H9 (cell line): ENCODE data around the gene OR10G2. TPM values are rescaled to one million over a fixed set of nuclear protein-coding genes. Genes with fewer than 3 reads are reported as not detected.

ENCODE experiments used
- DNase-seq: peaks from one replicate; pipeline ENCODE4 v3.0.0-alpha.2; 2017
- H2AFZ ChIP-seq: one replicate; pipeline ENCODE4 v1.6.1; 2013; ENCODE audit warnings: mild to moderate bottlenecking, low read length, control low read depth, moderate library complexity
- H2AK5ac ChIP-seq: 2 replicates; pipeline ENCODE4 v1.6.1; 2013; ENCODE audit warnings: low read length, control low read depth, mixed read lengths; ENCODE audit not compliant: insufficient read length
- H2BK120ac ChIP-seq: one replicate; pipeline ENCODE4 v1.6.1; 2013; ENCODE audit warnings: low read depth, mild to moderate bottlenecking, low read length, control low read depth, inconsistent platforms; ENCODE audit not compliant: poor library complexity, severe bottlenecking
- H2BK12ac ChIP-seq: 2 replicates; pipeline ENCODE4 v1.6.1; 2013; ENCODE audit warnings: low read length, control low read depth, mixed read lengths, low read depth; ENCODE audit not compliant: insufficient read length
- H2BK15ac ChIP-seq: 2 replicates; pipeline ENCODE4 v1.6.1; 2013; ENCODE audit warnings: low read depth, low read length, control low read depth
- H2BK20ac ChIP-seq: one replicate; pipeline ENCODE4 v1.6.1; 2013; ENCODE audit warnings: low read depth, mild to moderate bottlenecking, low read length, control low read depth, inconsistent platforms; ENCODE audit not compliant: poor library complexity, severe bottlenecking
- H2BK5ac ChIP-seq: 2 replicates; pipeline ENCODE4 v1.6.1; 2013; ENCODE audit warnings: low read length, control low read depth, mixed read lengths; ENCODE audit not compliant: insufficient read length
- H3K14ac ChIP-seq: 2 replicates; pipeline ENCODE4 v1.6.1; 2013; ENCODE audit warnings: low read length, control low read depth; ENCODE audit not compliant: insufficient read depth
- H3K18ac ChIP-seq: 2 replicates; pipeline ENCODE4 v1.6.1; 2013; ENCODE audit warnings: low read depth, mild to moderate bottlenecking, mixed read lengths, low read length, control low read depth; ENCODE audit not compliant: insufficient read length
- H3K23ac ChIP-seq: 2 replicates; pipeline ENCODE4 v1.6.1; 2013; ENCODE audit warnings: low read length, control low read depth, mixed read lengths, low read depth; ENCODE audit not compliant: insufficient read length
- H3K23me2 ChIP-seq: 2 replicates; pipeline ENCODE4 v1.6.1; 2013; ENCODE audit warnings: low read depth, mild to moderate bottlenecking, mixed read lengths, low read length, control low read depth; ENCODE audit not compliant: insufficient read length, poor library complexity, severe bottlenecking
- H3K27ac ChIP-seq: 2 replicates; pipeline ENCODE4 v1.5.1; 2013; ENCODE audit warnings: low read length, control low read depth, mixed read lengths, low read depth; ENCODE audit not compliant: insufficient read length
- H3K27me3 ChIP-seq: 2 replicates; pipeline ENCODE4 v1.6.1; 2013; ENCODE audit warnings: low read length, control low read depth, inconsistent platforms; ENCODE audit not compliant: insufficient read depth
- H3K4ac ChIP-seq: 2 replicates; pipeline ENCODE4 v1.6.1; 2013; ENCODE audit warnings: low read depth, mild to moderate bottlenecking, control low read depth, inconsistent platforms, low read length, moderate library complexity
- H3K4me1 ChIP-seq: 2 replicates; pipeline ENCODE4 v1.6.1; 2013; ENCODE audit warnings: low read length, control low read depth, inconsistent platforms; ENCODE audit not compliant: insufficient read depth
- H3K4me2 ChIP-seq: 2 replicates; pipeline ENCODE4 v1.6.1; 2013; ENCODE audit warnings: low read length, control low read depth, mixed read lengths; ENCODE audit not compliant: insufficient read length, insufficient read depth
- H3K56ac ChIP-seq: 2 replicates; pipeline ENCODE4 v1.6.1; 2013; ENCODE audit warnings: low read depth, mild to moderate bottlenecking, mixed read lengths, low read length, control low read depth; ENCODE audit not compliant: insufficient read length
- H3K79me1 ChIP-seq: 2 replicates; pipeline ENCODE4 v1.6.1; 2013; ENCODE audit warnings: low read depth, mild to moderate bottlenecking, moderate library complexity, low read length, control low read depth, inconsistent platforms; ENCODE audit not compliant: insufficient read depth, poor library complexity, severe bottlenecking
- H3K79me2 ChIP-seq: 2 replicates; pipeline ENCODE4 v1.6.1; 2013; ENCODE audit warnings: low read length, control low read depth, inconsistent platforms; ENCODE audit not compliant: insufficient read depth
- H3K9ac ChIP-seq: 2 replicates; pipeline ENCODE4 v1.6.1; 2013; ENCODE audit warnings: low read length, control low read depth, mixed read lengths; ENCODE audit not compliant: insufficient read length; ENCODE audit errors: extremely low read depth
- H3K9me3 ChIP-seq: one replicate; pipeline ENCODE4 v1.6.1; 2013; ENCODE audit warnings: low read depth, low read length, inconsistent platforms; ENCODE audit not compliant: control insufficient read depth
- H3T11ph ChIP-seq: one replicate; pipeline ENCODE4 v1.6.1; 2013; ENCODE audit warnings: mild to moderate bottlenecking, low read length, control low read depth, inconsistent platforms
- H4K20me1 ChIP-seq: one replicate; pipeline ENCODE4 v1.6.1; 2013; ENCODE audit not compliant: control insufficient read depth, insufficient read length, insufficient read depth
- H4K5ac ChIP-seq: 2 replicates; pipeline ENCODE4 v1.6.1; 2013; ENCODE audit warnings: low read depth, mild to moderate bottlenecking, mixed read lengths, low read length, control low read depth; ENCODE audit not compliant: insufficient read length
- H4K8ac ChIP-seq: replicated peaks from 2 replicates; pipeline ENCODE4 v1.6.1; 2013; ENCODE audit warnings: low read length, control low read depth, mixed read lengths, low read depth; ENCODE audit not compliant: insufficient read length
- H4K91ac ChIP-seq: 2 replicates; pipeline ENCODE4 v1.6.1; 2013; ENCODE audit warnings: low read depth, mild to moderate bottlenecking, moderate library complexity, mixed read lengths, low read length, control low read depth; ENCODE audit not compliant: insufficient read length
- H3K27ac Mint-ChIP-seq, 3 experiments: 2 replicates in 2 of 3; 3 replicates in 1 of 3; pipeline ENCODE4 v1.8.0; 2020 to 2021; ENCODE audit warnings: mixed read lengths in 3 of 3, mild to moderate bottlenecking in 1 of 3, moderate library complexity in 1 of 3
- H3K27me3 Mint-ChIP-seq: 2 replicates; pipeline ENCODE4 v1.8.0; 2021; ENCODE audit warnings: low read depth, mild to moderate bottlenecking, moderate library complexity, mixed read lengths
- H3K36me3 Mint-ChIP-seq, 3 experiments: 2 replicates in 2 of 3; 3 replicates in 1 of 3; pipeline ENCODE4 v1.8.0; 2020 to 2021; ENCODE audit warnings: low read depth in 3 of 3, mixed read lengths in 3 of 3; ENCODE audit not compliant: insufficient read depth in 1 of 3
- H3K4me1 Mint-ChIP-seq, 2 experiments: 2 replicates each; pipeline ENCODE4 v1.8.0; 2020; ENCODE audit warnings: mixed read lengths in 2 of 2
- H3K4me3 Mint-ChIP-seq, 2 experiments: 2 replicates in 1 of 2; 3 replicates in 1 of 2; pipeline ENCODE4 v1.8.0; 2020 to 2021; ENCODE audit warnings: mild to moderate bottlenecking in 2 of 2, mixed read lengths in 2 of 2, moderate library complexity in 1 of 2
- H3K9me3 Mint-ChIP-seq, 2 experiments: 2 replicates in 1 of 2; 3 replicates in 1 of 2; pipeline ENCODE4 v1.8.0; 2020; ENCODE audit warnings: mild to moderate bottlenecking in 2 of 2, mixed read lengths in 2 of 2, moderate library complexity in 1 of 2
- CTCF ChIP-seq: fragments of 200-600 bp; sonication (generic); conservative IDR thresholded peaks from 3 replicates; pipeline ENCODE4 v1.8.0; 2021; ENCODE audit warnings: antibody characterized with exemption, mild to moderate bottlenecking
- WGBS: extraction: QIAGEN DNeasy Blood & Tissue Kit; methylation state at CpG from one replicate; pipeline ENCODE4 v1.1.7; 2013; ENCODE audit warnings: missing lambda C conversion rate, low lambda C conversion rate, mixed read lengths; ENCODE audit not compliant: insufficient read length; ENCODE audit errors: extremely low coverage; 5-methylcytosine and 5-hydroxymethylcytosine counted together
- total RNA-seq: library from RNA; stranded (reverse); gene quantifications from 2 replicates; pipeline ENCODE4 v1.2.1, GENCODE V29; 2021

OR10G2 gene
- total RNA-seq, 1 experiment from 2014 or later, result not detected

DNA sequence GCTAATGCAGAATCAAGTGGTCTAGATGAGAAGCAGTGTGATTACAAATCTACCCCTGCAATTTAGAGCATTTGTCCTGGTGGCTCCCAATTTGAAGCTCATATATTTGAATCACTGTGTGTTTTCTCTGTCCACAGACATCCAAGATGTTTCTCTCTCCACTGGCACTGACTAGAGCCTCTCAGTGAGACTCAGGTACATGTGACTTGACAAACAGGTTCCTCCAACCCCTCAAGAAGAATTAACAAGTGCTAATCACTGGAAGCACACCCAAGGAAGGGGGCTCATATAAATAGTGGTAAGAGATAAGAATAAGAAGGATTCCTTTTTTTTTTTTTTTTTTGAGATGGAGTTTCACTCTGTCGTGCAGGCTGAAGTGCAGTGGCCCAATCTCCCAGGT is 20.5 kb downstream of the OR10G2 start:
- Histone ChIP-seq H3K56ac (no peak overlapping the region), H3K4ac (no peak overlapping the region), H4K91ac (no peak overlapping the region), H3K14ac (no peak overlapping the region), H3K9me3 (no peaks in the 10 kb centered on the region), H2BK12ac (no peak overlapping the region), H2AK5ac (no peak overlapping the region), H3K9ac (no peak overlapping the region), H2BK15ac (no peak overlapping the region), H2BK5ac (no peak overlapping the region), H4K5ac (no peak overlapping the region), H3K27ac (no peak overlapping the region), H3K4me2 (no peak overlapping the region), H4K20me1 (no peaks in the 10 kb centered on the region), H3K4me1 (no peaks in the 10 kb centered on the region; the same call in 1 of the 2 replicates), H3T11ph (no peak overlapping the region), H2AFZ (no peak overlapping the region), H3K79me1 (no peaks in the 10 kb centered on the region), H3K23ac (no peak overlapping the region), H3K79me2 (no peaks in the 10 kb centered on the region), H3K23me2 (no peaks in the 10 kb centered on the region), H2BK120ac (no peak overlapping the region), H3K27me3 (no peaks in the 10 kb centered on the region), H3K18ac (no peak overlapping the region), H2BK20ac (no peak overlapping the region), H4K8ac (no peak overlapping the region)
- TF ChIP-seq CTCF, result no peak
- no peak for DNase-seq
- Mint-ChIP-seq H3K36me3 (no peaks in the 10 kb centered on the region), H3K27ac (peak overlapping the region in 1 of 3 experiments; percentile 53; a peak in 1 of 7 replicates), H3K9me3 (no peaks in the 10 kb centered on the region), H3K4me3 (no peak overlapping the region), H3K4me1 (peaks cover 15 to 20% of the 10 kb centered on the region in 2 experiments), H3K27me3 (no peaks in the 10 kb centered on the region)
- WGBS, result no CpG with 5 or more reads among the region's 1 CpG
